Ishikawa (cell line): Measurements from ENCODE around the gene PRTG.

Experiments used
- FOXM1 ChIP-seq: IDR thresholded peaks from 2 replicates; pipeline ENCODE4 v1.6.1; 2012; ENCODE audit warnings: low read depth, borderline replicate concordance
- REST ChIP-seq: IDR thresholded peaks from 2 replicates; pipeline ENCODE4 v1.6.1; 2012; ENCODE audit warnings: low read depth, mild to moderate bottlenecking
- TCF12 ChIP-seq: IDR thresholded peaks from 2 replicates; pipeline ENCODE4 v1.6.1; 2012; ENCODE audit warnings: low read depth
- TEAD4 ChIP-seq: IDR thresholded peaks from 2 replicates; pipeline ENCODE4 v1.6.1; 2012
- USF1 ChIP-seq: IDR thresholded peaks from 2 replicates; pipeline ENCODE4 v1.6.1; 2012

GRCh38 chr15:55707951-55708350, 35.0 kb downstream of the PRTG start:
- TF ChIP-seq TCF12 (no peak), REST (no peak), USF1 (no peak), TEAD4 (no peak), FOXM1 (no peak)
